ENCODE measurements around the gene GSK3B. TPM values are rescaled to one million over a fixed set of nuclear protein-coding genes. Genes with fewer than 3 reads are reported as not detected.

GSK3B gene
- total RNA-seq, 1 experiment from 2014 or later, result 50.0 TPM

DNA sequence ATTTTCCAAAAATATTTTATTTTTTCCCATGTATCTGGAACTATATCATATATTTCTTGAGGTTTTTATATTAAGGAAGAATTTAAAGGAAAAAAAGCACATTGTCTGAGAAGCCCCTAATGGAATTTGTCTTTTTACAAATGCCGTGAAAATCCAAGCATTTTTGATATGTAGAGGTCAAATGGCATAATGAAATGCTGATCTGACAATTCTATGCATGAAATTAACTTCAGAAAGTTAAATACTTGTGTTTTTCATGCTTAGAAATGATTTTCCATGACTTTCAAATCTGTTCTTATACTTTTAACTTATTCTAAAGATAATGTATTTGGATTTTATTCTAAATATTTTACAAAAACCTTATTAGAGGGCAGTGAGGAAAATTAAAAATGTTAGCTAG is 193.1 kb downstream of the GSK3B start (continued):
- no peak for TF ChIP-seq EZH2phosphoT487 (IDR thresholded peaks at IDR 0.05; ENCODE audit: borderline replicate concordance)
- TF ChIP-seq, protein P1, sequence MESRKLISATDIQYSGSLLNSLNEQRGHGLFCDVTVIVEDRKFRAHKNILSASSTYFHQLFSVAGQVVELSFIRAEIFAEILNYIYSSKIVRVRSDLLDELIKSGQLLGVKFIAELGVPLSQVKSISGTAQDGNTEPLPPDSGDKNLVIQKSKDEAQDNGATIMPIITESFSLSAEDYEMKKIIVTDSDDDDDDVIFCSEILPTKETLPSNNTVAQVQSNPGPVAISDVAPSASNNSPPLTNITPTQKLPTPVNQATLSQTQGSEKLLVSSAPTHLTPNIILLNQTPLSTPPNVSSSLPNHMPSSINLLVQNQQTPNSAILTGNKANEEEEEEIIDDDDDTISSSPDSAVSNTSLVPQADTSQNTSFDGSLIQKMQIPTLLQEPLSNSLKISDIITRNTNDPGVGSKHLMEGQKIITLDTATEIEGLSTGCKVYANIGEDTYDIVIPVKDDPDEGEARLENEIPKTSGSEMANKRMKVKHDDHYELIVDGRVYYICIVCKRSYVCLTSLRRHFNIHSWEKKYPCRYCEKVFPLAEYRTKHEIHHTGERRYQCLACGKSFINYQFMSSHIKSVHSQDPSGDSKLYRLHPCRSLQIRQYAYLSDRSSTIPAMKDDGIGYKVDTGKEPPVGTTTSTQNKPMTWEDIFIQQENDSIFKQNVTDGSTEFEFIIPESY (IDR thresholded peaks at IDR 0.05; ENCODE audit: extremely low read depth, insufficient replicate concordance, low read length), result no peak
- TF ChIP-seq TCF7L2 (IDR thresholded peaks at IDR 0.05; ENCODE audit: borderline replicate concordance, extremely low read depth, insufficient read depth, insufficient read length), result no peak

DNA sequence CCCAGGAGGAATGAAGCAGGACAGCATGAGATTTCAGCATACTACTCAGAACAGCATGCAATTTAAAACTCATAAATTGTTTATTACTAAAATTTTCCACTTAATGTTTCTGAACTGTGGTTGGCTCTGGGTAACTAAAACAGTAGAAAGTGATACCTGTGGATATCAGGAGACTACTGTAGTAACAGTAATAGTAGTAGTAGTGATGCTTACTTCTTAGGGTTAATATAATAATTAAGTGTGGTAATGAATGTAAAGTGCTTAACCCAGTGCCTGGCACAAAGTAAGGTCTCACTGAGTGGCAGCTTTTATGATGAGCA is 195.1 kb downstream of the GSK3B start:
- POLR2A ChIA-PET, result no interaction called here
- no peak for TF ChIP-seq FOSL1 (IDR thresholded peaks at IDR 0.05; ENCODE audit: low read depth)
- TF ChIP-seq ZNF274 (IDR thresholded peaks at IDR 0.05; ENCODE audit: low read depth, low read length), result no peak
- TF ChIP-seq YY1 (IDR thresholded peaks at IDR 0.05; ENCODE audit: extremely low read depth, insufficient replicate concordance, low read depth, low read length), result no peak
- TF ChIP-seq, protein P2, sequence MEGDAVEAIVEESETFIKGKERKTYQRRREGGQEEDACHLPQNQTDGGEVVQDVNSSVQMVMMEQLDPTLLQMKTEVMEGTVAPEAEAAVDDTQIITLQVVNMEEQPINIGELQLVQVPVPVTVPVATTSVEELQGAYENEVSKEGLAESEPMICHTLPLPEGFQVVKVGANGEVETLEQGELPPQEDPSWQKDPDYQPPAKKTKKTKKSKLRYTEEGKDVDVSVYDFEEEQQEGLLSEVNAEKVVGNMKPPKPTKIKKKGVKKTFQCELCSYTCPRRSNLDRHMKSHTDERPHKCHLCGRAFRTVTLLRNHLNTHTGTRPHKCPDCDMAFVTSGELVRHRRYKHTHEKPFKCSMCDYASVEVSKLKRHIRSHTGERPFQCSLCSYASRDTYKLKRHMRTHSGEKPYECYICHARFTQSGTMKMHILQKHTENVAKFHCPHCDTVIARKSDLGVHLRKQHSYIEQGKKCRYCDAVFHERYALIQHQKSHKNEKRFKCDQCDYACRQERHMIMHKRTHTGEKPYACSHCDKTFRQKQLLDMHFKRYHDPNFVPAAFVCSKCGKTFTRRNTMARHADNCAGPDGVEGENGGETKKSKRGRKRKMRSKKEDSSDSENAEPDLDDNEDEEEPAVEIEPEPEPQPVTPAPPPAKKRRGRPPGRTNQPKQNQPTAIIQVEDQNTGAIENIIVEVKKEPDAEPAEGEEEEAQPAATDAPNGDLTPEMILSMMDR (IDR thresholded peaks at IDR 0.05 in 2 of 3, conservative IDR thresholded peaks at IDR 0.05 in 1 of 3; ENCODE audit: borderline replicate concordance in 1 of 3, insufficient read depth in 1 of 3, low read depth in 2 of 3, low read length in 2 of 3), result no peak
- no peak for TF ChIP-seq EZH2 (IDR thresholded peaks at IDR 0.05)
- TF ChIP-seq RAD21 (IDR thresholded peaks at IDR 0.05; ENCODE audit: low read depth), result no peak
- TF ChIP-seq, protein P1 (IDR thresholded peaks at IDR 0.05; ENCODE audit: extremely low read depth, insufficient replicate concordance, low read length), result no peak
- TF ChIP-seq CBX3 (IDR thresholded peaks at IDR 0.05; ENCODE audit: low read depth), result no peak
- TF ChIP-seq JUND (IDR thresholded peaks at IDR 0.05), result no peak
- no peak for TF ChIP-seq SRF (IDR thresholded peaks at IDR 0.05; ENCODE audit: low read depth)
- TF ChIP-seq EGR1 (IDR thresholded peaks at IDR 0.05; ENCODE audit: low read depth), result no peak
- TF ChIP-seq, protein P3, sequence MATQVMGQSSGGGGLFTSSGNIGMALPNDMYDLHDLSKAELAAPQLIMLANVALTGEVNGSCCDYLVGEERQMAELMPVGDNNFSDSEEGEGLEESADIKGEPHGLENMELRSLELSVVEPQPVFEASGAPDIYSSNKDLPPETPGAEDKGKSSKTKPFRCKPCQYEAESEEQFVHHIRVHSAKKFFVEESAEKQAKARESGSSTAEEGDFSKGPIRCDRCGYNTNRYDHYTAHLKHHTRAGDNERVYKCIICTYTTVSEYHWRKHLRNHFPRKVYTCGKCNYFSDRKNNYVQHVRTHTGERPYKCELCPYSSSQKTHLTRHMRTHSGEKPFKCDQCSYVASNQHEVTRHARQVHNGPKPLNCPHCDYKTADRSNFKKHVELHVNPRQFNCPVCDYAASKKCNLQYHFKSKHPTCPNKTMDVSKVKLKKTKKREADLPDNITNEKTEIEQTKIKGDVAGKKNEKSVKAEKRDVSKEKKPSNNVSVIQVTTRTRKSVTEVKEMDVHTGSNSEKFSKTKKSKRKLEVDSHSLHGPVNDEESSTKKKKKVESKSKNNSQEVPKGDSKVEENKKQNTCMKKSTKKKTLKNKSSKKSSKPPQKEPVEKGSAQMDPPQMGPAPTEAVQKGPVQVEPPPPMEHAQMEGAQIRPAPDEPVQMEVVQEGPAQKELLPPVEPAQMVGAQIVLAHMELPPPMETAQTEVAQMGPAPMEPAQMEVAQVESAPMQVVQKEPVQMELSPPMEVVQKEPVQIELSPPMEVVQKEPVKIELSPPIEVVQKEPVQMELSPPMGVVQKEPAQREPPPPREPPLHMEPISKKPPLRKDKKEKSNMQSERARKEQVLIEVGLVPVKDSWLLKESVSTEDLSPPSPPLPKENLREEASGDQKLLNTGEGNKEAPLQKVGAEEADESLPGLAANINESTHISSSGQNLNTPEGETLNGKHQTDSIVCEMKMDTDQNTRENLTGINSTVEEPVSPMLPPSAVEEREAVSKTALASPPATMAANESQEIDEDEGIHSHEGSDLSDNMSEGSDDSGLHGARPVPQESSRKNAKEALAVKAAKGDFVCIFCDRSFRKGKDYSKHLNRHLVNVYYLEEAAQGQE (IDR thresholded peaks at IDR 0.05; ENCODE audit: low read depth), result no peak
- no peak for TF ChIP-seq POLR2AphosphoS5 (IDR thresholded peaks at IDR 0.05; ENCODE audit: low read depth, low read length)
- no peak for TF ChIP-seq ELF1 (IDR thresholded peaks at IDR 0.05; ENCODE audit: borderline replicate concordance, low read depth)
- no peak for TF ChIP-seq EZH2phosphoT487 (IDR thresholded peaks at IDR 0.05; ENCODE audit: borderline replicate concordance)

More for the DNA sequence above, 195.1 kb downstream of the GSK3B start:
- RAD21 ChIA-PET (ENCODE audit: low non-redundant PET in 1 of 2, low total read pairs in 2 of 2, uncharacterized antibody in 2 of 2, unreplicated experiment in 2 of 2), result no interaction called here
- Histone ChIP-seq H3K4me3 (replicated peaks in 1 of 2; ENCODE audit: low read depth in 1 of 2, low read length in 2 of 2) (no peak overlapping the region), H4K20me1 (ENCODE audit: insufficient read depth) (no peaks in the 10 kb centered on the region), H3K27ac (ENCODE audit: low read depth, low read length) (no peak overlapping the region), H3K4me2 (ENCODE audit: low read length) (no peak overlapping the region), H3K4me1 (ENCODE audit: control insufficient read depth in 1 of 2, insufficient read depth in 2 of 2, low read length in 2 of 2) (no peaks in the 10 kb centered on the region), H3K36me3 (ENCODE audit: control insufficient read depth in 1 of 2, insufficient read depth in 2 of 2, low read length in 2 of 2) (no peaks in the 10 kb centered on the region), H3K9me3 (ENCODE audit: control insufficient read depth in 1 of 2, insufficient read depth in 1 of 2, low read depth in 1 of 2, low read length in 2 of 2) (no peaks in the 10 kb centered on the region), H3K9me2 (ENCODE audit: insufficient read depth) (no peaks in the 10 kb centered on the region), H3K27me3 (ENCODE audit: insufficient read depth, low read length) (no peaks in the 10 kb centered on the region), H3K9ac (ENCODE audit: low read length) (no peak overlapping the region), H2AFZ (ENCODE audit: low read depth, low read length, poor library complexity, severe bottlenecking) (no peak overlapping the region), H3K79me2 (ENCODE audit: insufficient read depth, low read length) (no peaks in the 10 kb centered on the region)
- no TSS peak for BruUV-seq (replicated peaks)
- DNase-seq (ENCODE audit: low read depth, low spot score) (no peak), ATAC-seq (no peak)
- CTCF ChIA-PET, result no interaction called here
- intact Hi-C loops (cut with micrococcal nuclease), result no loop called here

All from HCT116 (cell line).